Activated CD4-positive, alpha-beta T cell treated with anti-CD3 and anti-CD28 coated beads, Interleukin-10, Interleukin-2, amounts not matched to agents 100 ng/mL and 50 ng/mL, durations not matched to agents 16 hours and 8 hours (primary cell): ENCODE data around the gene C1orf50.
"Not testable (repeated sequence)": the region's sequence is repeated elsewhere in the genome, so short reads cannot be mapped to it uniquely, and the experiment has no call there.

Experiments used
- DNase-seq: peaks from one replicate; pipeline ENCODE4 v3.0.0-alpha.2; 2020

Gene C1orf50

GRCh38 chr1:42740851-42741580 is 26.0 kb upstream of the C1orf50 start:
- no peak for DNase-seq

GRCh38 chr1:42741706-42742105 is 25.3 kb upstream of the C1orf50 start:
- DNase-seq, result no peak

- DNase-seq, result no peak
Observed at GRCh38 chr1:42742141-42742540, 24.9 kb upstream of the C1orf50 start.

GRCh38 chr1:42742617-42743316 is 24.3 kb upstream of the C1orf50 start:
- DNase-seq, result no peak

- DNase-seq, result no peak
Observed at GRCh38 chr1:42743317-42744147, 23.5 kb upstream of the C1orf50 start.

- DNase-seq, result no peak
Observed at GRCh38 chr1:42744148-42744413, 23.0 kb upstream of the C1orf50 start.

GRCh38 chr1:42745851-42746250 is 21.2 kb upstream of the C1orf50 start:
- DNase-seq, result no peak

GRCh38 chr1:42746436-42747105 is 20.5 kb upstream of the C1orf50 start:
- DNase-seq, result no peak

GRCh38 chr1:42747125-42747524 is 19.9 kb upstream of the C1orf50 start:
- peak; percentile 25 for DNase-seq

- DNase-seq, result no peak
Observed at GRCh38 chr1:42748021-42748420, 19.0 kb upstream of the C1orf50 start.

- no peak for DNase-seq
Observed at GRCh38 chr1:42748461-42749410, 18.3 kb upstream of the C1orf50 start.

GRCh38 chr1:42750041-42750440 is 17.0 kb upstream of the C1orf50 start:
- no peak for DNase-seq

- DNase-seq, result not testable (repeated sequence)
Observed at GRCh38 chr1:42751511-42752070, 15.5 kb upstream of the C1orf50 start.

- no peak for DNase-seq
Observed at GRCh38 chr1:42752284-42752683, 14.8 kb upstream of the C1orf50 start.

GRCh38 chr1:42753070-42753469 is 14.0 kb upstream of the C1orf50 start:
- DNase-seq, result no peak

- DNase-seq, result peak; percentile 46
Observed at GRCh38 chr1:42756956-42757891, 9.8 kb upstream of the C1orf50 start.

GRCh38 chr1:42757892-42758275 is 9.2 kb upstream of the C1orf50 start:
- no peak for DNase-seq

GRCh38 chr1:42758641-42759040 is 8.4 kb upstream of the C1orf50 start:
- no peak for DNase-seq

GRCh38 chr1:42759114-42759513 is 7.9 kb upstream of the C1orf50 start:
- DNase-seq, result no peak

GRCh38 chr1:42761567-42761966 is 5.5 kb upstream of the C1orf50 start:
- DNase-seq, result no peak

GRCh38 chr1:42762269-42762668 is 4.8 kb upstream of the C1orf50 start:
- no peak for DNase-seq
